HG03066 (cell line): Measurements from ENCODE around the gene PPP6R2.

ENCODE experiments used
- ATAC-seq: cut with Tn5 transposase; IDR thresholded peaks from one replicate; pipeline ENCODE4 v1.9.1; 2021; ENCODE audit warnings: low read depth; ENCODE audit not compliant: unreplicated experiment

PPP6R2 gene

DNA sequence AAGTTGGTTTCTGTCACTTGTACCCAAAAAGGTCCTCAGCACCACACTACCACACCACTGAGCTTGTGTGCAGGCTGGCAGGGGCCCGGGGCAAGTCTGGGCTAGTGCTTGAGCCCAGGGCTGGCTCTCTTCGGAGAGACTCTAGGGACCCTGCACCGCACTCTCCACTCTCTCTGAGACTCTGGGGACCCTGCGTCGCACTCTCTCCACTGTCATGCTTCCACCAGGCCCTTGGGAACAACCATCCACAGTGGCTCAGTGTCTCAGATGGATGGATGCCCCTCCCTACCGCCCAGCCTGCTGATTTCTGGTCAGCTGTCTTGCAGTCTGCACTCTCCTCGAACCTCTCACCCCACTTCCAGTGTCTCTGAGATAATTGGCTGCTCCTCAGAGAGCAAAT is 133.7 kb downstream of the PPP6R2 start:
- no peak for ATAC-seq

DNA sequence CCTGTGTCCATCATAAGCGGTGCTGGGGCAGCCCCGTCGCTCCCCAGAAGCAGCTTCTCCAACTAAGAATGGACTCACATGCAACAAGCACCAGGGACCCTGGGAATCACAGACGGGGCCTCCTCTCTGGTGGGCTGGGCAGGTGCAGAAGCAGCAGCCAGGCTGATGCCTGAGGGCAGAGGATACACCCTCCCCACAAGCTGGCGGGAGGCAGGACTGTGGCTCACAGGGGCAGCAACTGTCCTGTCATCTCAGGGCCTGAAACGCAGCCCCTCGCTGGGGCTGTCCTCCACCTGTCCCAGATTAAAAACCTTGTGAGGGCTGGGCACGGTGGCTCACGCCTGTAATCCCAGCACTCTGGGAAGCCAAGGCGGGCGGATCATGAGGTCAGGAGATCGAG is 134.8 kb downstream of the PPP6R2 start:
- ATAC-seq, result no peak

DNA sequence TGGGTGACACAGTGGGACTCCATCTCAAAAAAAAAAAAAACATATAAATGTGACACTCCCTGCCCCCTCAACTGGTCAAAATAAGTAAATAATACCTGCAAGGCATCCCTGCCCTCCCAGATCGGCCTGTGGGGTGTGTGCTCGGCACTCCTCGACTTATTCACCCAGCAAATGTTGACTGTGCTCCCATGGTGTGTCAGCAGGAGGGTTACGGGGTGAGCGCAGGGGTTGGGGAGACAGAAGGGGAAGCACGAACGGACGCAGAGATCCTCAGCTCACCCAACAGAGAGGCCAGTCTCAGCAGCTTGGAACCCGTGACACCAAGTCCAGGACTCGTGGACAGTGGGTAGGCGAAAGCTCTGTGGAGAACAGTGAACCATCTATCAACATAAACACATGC is 136.6 kb downstream of the PPP6R2 start:
- no peak for ATAC-seq

DNA sequence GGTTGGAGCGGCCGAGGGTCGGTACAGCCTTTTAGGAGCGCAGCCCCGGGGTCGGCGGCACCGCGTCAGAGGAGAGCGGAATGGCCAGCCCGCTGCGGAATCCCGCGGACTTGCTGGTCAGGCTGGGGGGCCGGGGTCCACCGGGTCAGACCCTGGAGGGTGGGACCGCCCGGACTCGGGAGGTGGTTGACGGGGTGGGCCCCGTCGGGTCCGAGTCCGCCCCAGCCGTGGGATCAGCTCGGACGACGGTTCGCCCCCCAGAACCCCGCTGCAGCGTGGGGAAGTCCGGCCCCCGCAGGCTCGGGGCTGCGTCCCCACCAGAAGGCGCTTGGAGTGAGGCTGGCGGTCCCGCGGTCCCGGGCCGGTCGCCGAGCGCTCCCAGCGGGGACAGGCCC is 137.9 kb downstream of the PPP6R2 start:
- no peak for ATAC-seq

DNA sequence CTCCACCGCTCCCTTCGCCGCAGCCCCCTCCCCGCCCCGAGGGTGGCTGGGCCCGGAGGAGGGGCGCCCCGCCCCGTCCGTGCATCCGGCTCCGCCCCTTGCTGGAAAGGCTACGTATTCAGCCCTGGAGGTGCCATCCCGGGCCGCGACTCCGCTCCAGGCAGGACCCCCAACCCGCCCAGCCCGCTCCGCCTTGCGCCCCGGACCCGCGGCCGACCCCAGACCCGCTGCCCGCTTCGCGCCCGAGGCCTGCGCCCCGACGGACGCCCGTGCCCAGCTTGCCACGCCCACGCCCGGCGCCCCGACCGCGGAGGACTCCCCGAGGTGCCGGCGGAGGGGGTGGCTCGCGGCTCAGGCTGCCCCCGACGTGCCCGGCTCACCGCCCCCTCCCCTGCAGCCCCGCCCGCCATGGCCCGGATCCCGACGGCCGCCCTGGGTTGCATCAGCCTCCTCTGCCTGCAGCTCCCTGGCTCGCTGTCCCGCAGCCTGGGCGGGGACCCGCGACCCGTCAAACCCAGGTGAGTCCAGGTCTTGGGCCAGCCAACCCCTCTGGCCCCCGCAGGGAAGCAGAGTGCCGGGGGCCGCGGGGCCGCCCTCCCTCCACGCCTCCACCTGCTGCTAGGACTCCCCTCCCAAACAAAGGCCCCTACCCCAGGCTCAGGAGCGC is 138.4 kb downstream of the PPP6R2 start, which contains the start of gene ADM2:
TSS of gene ADM2 (plus strand) at position 104 of the 667 bp plus-strand sequence. CDS start at position 409, 305 bp downstream.
- ATAC-seq, result no peak

DNA sequence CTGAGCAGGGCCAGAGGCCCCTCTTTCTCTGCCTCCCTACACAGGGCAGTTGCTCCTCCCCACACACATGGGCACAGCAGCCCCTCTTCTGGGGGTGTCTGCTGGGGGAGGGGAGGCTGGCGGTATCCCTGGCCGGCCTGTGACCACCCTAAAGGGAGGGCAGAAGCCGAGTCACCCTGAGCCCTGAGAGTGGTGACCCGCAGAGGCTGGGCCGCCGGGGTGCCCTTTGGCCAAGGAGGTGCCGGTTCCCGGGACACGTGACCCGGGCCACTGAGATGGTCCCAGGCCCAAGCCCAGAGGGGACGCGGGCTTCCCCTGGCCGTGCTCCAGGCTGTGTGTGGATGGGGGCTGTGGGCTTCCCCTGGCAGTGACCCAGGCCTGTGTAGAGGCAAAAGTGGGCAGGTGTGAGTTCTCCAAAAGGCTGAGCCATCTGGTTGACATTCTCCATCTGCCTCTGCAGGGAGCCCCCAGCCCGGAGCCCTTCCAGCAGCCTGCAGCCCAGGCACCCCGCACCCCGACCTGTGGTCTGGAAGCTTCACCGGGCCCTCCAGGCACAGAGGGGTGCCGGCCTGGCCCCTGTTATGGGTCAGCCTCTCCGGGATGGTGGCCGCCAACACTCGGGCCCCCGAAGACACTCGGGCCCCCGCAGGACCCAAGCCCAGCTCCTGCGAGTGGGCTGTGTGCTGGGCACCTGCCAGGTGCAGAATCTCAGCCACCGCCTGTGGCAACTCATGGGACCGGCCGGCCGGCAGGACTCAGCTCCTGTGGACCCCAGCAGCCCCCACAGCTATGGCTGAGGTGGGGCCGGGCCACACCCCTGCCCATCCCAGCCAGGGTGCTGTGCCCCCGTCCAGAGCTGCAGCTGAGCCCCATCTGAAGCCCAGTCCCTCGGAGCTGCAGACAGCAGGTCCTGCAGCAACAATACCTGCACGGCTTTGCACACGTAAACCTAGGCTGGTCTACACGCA is 139.3 kb downstream of the PPP6R2 start:
- no peak for ATAC-seq

DNA sequence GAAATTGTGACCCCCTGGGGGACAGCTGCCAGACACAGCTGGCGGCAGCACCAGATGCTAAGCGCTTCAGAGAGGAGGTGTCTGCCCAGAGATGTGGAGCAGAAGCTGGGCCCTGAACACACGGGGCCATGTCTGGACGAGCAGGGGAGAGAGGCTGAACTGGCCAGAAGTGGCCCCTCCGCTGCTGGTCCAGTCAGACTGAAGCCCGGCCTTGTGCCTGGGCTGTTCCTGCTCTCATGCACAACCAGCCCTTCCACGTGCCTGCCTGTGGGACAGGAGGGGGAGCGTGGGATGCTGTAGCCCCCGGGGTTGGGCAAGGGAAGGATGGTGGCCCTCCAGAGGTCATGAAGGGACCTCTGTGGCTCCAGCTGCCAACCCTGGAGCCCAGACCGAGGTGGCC is 140.0 kb downstream of the PPP6R2 start:
- ATAC-seq, result no peak

DNA sequence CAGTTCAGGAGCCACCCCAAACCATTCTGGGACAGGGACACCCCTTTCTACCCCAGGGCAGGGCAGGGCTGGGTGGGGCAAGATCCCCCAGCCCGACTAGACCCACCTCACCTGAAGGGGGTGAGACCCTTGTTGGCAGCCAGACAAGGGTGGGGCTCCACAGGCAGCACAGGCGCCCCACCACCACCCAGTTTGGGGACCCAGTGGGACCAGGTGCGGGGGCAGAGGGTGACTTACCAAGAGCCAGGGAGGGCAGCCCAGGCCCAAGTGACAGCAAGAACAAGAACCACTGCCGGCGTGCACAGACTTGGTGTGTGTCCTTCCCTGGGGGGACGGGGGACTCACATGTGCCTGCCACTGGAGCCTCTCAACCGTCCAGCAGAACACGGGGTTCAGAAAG is 140.4 kb downstream of the PPP6R2 start:
- no peak for ATAC-seq

DNA sequence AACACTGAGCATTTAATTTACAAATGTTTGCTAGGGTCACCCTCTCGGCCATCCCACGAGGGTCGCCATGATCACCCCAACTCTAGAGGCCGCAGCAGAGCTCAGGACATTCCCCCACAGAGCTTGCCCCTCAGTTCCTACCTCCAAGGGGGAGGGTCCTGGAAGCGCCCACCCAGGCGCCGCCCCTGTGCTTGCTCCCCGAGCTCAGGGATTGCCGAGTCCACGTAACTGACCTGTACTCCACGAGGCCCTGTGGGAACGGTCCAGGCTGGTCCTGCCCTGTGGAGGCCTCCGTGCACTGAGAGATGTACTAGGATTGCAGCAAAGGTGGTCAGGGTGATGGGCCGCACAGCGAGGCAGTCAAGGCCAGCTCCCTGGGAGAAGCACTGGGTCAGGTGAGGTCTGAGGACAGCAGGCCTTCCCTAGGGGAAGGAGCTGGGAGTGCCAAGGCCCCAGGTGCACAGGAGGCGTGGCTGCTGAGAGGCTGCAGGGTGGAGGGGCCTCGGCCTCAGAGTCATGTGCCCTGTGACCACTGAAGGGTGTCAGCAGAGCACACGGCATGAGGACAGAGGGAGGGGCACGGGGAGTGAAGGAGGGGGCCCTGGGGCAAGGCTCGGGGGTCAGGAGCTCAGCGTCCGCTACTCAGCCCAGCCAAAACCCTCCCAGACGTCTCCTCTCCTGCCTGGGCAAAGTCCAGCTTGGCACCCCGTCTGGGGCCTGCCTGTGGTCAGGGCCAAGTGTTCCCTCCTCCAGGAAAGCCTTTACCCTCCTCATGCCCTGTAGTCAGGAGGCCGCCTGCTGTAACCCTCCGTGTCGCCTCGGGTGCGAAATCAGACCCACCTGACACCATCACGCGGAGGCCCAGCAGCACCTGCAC is 141.1 kb downstream of the PPP6R2 start:
- ATAC-seq, result no peak

DNA sequence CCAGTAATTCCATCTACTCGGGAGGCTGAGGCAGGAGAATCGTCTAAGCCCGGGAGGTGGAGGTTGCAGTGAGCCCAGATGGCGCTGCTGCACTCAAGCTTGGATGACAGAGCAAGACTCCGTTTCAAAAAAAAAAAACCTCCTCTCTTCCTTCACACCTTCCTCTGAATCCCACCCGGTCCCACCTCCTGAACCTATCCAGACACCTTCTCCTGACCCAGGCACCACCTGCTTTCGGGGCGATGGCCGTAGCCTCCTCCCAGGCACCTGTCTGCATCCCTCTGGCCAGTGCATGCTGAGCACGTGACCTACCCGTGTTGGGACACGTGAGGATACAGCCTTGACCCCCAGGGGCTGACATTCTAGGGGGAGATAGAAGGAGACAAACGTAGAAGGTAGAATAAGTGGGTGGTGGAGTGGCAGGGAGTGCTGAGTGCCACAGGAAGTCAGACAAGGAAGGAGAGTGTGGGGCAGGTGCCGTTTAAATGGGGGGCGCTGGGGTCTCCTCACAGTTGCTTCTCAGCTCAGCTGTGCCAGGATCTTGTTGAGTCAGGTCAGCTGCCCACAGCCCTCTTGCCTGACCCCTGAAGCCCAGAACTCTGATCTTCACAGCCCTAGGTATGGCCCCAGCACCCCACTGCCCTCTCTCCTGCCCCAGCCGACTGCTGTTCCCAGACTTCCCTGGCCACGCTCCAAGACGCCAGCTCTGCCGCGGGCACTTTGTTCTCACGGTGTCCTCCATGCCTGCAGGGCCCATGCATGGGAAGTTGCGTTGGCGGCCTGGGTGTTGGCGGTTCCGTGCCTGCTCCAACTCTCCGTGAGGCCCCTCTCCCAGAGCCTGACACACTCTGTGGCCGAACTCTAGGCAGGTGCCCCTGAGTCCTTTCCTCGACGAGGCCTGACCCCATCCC is 142.3 kb downstream of the PPP6R2 start:
- ATAC-seq, result no peak

DNA sequence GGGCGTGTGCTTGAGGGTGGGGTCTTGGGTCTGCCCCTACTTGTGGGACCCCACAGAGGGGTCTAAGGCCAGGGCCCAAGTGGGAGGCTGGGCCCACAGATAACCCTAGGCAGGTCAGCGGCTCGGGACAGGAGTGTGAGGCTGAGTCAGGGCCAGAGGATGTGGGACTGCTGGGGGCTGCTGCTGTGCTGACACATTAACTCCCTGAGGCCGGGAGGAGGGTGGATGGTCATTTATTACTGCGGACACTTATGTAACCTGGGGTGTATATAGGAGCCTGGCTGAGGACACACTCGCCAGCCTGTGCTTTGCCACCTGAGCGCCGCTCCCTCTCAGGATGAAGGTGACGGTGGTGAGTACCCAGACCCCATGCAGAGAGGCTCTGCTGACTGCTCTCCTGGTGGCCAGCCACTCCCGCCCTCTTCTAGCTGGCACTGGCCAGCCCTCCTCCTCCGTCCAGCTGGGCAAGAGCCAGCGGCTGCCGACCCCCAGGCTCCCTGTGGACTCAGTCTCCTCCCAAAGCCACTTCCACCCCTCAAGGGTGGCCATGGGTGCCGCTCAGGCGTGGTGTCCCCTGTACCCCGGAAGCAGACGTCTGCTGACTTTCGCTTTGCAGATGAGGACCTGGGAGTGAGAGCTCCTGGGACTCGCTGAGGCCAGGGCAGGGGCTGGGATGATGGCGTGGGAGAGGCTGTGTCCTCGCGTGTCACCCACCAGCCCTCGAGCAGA is 143.6 kb downstream of the PPP6R2 start, which contains the start of gene MIOX:
TSS of gene MIOX (plus strand) at position 299 of the 729 bp plus-strand sequence. CDS start at position 338, 39 bp downstream.
- no peak for ATAC-seq

DNA sequence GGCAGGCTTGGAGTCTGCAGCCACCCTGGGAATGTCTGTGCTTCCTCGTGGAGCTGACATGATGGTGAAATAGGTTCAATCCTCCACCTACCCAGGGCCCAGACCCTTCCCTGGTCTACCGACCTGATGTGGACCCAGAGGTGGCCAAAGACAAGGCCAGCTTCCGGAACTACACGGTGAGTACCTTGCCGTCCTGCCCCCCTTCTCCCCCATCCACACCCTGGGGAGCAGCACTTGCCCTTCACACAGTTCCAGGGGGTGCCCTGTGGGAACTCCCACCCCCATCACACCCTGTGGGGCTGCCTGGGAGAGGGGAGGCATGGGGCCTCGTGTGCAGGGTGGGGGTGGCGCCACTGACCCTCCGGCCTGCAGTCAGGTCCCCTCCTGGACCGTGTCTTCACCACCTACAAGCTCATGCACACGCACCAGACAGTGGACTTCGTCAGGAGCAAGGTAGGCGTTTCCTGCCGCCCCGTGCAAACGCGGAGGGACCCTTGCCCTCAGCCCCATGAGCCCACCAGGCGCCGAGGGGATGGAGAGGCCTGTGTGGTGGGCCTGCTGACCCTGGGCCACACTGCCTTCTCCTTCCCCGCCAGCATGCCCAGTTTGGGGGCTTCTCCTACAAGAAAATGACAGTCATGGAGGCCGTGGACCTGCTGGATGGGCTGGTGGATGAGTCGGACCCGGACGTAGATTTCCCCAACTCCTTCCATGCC is 144.3 kb downstream of the PPP6R2 start:
- no peak for ATAC-seq

DNA sequence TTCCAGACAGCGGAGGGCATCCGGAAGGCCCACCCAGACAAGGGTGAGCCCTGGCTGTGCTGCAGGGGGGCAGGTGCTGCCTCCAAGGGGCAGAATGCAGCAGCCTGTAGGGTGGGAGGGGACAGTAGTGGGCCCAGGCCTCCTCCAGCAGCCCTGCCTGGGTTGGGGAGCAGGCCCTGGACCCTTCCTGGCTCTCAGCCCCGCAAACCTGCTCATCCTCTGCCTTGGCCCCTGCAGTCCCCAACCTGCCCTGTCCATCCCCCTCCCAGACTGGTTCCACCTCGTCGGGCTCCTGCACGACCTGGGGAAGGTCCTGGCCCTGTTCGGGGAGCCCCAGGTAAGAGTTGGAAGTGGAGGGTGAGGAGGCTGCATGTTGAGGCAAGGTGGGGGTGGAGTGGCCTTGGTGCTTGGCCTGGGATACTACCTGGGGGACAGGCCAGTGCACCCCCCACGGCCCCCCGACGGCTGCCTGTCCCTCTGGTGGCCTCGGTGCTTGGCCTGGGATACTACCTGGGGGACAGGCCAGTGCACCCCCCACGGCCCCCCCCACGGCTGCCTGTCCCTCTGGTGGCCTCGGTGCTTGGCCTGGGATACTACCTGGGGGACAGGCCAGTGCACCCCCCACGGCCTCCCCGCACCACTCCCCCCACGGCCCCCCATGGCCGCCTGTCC is 145.0 kb downstream of the PPP6R2 start:
- ATAC-seq, result no peak

DNA sequence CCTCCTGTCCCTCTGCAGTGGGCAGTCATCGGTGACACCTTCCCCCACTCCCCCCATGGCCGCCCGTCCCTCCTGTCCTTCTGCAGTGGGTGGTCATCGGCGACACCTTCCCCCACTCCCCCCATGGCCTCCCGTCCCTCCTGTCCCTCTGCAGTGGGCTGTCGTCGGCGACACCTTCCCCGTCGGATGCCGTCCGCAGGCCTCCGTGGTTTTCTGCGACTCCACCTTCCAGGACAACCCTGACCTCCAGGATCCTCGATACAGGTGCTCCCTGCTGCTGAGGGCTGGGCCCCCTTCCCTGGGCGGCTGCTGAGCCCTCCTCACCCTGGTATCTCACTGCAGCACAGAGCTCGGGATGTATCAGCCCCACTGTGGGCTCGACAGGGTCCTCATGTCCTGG is 145.8 kb downstream of the PPP6R2 start:
- no peak for ATAC-seq

DNA sequence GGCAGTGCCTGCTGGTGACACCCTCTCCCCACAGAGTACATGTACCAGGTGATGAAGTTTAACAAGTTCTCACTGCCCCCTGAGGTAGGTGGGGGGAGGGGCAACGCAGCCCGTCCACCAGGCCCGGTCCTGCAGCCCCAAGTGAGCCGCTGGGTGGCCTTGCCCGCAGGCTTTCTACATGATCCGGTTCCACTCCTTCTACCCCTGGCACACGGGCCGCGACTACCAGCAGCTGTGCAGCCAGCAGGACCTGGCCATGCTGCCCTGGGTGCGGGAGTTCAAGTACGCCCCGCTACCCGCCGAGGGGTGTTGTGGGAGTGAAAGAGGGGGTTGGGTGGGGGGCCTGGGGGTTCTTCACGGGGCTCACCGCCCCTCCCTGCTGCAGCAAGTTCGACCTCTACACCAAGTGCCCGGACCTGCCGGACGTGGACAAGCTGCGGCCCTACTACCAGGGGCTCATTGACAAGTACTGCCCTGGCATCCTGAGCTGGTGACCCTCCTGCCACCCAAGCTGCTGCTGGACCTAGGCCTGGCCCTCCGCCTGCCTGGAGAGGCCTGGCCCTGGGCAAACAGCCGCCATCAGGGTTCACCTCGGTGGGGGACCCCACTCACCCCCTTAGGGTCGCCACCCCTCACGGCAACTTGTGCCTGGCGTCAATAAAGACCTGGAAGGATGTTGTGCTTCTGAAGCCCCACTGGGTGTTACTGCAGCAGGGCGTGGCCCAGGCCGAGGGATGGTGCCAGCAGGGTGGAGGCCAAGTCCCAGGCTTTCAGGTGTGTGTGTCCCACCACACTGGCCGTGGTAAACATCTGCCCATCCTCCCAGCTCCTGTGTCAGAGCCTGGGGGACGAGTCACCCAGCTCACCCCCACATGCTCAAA is 146.5 kb downstream of the PPP6R2 start:
- ATAC-seq, result no peak

DNA sequence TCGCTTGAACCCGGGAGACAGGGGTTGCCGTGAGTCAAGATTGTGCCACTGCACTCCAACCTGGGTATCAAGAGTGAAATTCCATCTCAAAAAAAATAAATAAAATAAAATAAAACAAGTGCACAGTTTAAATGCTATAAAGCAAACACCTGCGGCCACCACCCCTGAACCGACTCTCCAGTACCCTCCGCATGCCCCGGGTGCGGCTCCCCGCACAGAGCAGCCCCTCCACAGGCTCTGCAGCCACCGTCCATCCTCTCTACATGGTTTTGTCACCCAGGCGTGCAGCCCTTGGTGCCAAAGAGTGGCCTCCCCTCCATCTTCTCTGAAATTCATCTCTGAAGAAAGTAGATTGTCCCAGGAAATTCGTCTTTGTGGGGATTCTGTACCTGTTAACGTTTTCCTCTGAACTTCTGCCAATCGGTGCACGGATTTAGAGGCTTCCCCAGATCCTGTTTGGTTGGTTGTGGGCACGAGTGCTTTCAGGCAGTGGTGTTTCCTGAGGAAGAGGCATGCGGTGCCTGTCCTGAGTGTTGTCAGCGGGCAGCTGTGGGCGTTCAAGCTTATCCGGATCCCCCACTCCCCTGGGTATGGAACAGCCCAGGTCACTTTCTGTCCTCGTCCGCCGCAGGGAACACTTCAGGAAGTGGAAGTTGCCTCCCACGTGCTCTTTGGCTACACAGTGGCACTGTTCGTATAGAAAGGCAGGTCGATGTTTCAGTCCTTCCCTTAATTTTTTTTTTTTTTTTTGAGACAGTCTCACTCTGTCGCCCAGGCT is 147.6 kb downstream of the PPP6R2 start:
- ATAC-seq, result no peak
